GM10266 (cell line): ENCODE measurements around the gene EAF2.

Experiments
- DNase-seq: peaks from one replicate; pipeline ENCODE4 v3.0.0; 2012; ENCODE audit errors: extremely low spot score
- CTCF ChIP-seq: IDR thresholded peaks from 2 replicates; pipeline ENCODE4 v1.5.1; 2012; ENCODE audit warnings: mild to moderate bottlenecking, low read depth; ENCODE audit not compliant: control insufficient read depth, insufficient read depth; ENCODE audit errors: missing control alignments

EAF2 gene

DNA sequence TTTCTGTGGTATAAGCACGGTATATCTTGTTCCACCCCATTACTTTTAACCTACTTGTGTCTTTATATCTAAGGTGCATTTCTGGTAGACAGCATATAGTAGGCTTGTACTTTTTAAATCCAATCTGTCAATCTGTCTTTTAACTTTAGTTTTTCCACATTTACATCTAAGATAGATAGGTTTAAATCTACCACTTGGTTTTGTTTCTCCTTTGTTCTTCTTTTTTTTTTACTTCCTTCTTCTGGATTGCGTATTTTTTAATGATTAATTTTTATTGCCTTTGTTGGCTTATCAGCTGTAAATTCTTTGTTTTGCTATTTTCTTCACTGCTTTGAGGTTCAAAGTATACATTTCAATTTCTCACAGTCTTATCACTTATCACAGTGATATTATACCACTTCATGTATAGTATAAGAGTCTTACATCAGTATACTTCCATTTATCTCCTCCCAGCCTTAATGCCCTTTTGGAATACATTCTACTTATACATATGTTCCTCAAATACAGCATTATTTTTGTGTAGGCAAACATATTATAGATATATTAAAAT, 31.2 kb upstream of the EAF2 start:
- DNase-seq = no peak
- TF ChIP-seq CTCF = no peak

DNA sequence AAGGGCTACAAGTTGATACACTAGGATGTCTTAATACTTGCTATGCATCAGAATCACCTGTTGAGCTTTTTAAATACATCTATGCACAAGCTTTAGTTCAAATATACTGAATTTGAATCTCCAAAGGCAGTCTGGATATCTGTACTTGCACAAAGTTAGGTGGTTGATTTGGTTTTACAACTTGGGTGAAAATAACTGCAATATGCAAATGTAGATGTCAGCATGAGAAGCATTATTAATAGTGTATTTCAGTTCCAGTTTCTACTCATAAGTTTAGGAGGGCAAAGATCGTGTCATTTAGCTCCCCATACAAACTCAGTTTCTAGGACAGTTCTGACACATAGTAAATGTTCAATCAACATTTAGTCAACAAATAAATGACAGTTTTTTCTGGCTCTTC, 25.8 kb upstream of the EAF2 start:
- peak; percentile 46 for DNase-seq

DNA sequence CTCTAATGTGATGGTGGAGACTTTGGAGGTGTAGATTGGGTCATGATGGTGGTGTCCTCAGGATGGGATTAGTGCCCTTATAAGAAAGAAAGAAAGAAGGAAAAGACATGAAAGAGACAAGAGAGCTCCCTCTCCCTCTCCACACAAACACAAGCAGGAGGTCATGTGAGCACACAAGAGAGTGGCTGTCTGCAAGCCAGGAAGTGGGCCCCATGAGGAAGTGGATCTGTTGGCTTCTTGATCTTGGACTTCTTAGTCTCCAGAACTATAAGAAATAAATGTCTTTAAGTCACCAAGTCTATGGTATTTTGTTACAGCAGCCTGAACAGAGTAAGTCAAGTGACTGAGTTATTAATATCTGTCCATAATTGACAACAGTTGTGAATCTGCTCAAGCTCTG, 17.3 kb upstream of the EAF2 start:
- no peak for DNase-seq
- TF ChIP-seq CTCF = no peak

More for the DNA sequence above, 25.8 kb upstream of the EAF2 start:
- TF ChIP-seq CTCF = no peak

DNA sequence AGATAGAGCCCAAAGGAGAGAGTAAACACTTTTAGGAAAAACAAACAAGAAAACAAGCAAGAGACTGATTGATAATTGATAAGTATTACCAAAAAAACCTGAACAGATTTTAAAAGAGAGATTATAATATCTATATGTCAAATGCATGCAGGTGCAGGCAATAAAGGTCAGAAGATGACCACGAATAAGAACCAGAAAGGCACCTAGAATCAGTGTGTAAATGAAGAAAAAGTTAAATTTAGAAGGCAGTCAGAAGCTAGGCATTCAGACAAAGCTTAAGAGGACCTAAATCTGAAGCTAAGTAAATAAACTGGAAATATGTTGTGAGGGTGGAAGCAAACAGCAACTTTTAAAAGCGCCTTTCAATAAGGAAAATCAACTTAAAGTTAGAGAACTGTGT, 16.4 kb upstream of the EAF2 start:
- DNase-seq = no peak
- no peak for TF ChIP-seq CTCF

- no peak for TF ChIP-seq CTCF
- DNase-seq = no peak
These were observed 15.8 kb upstream of the EAF2 start for GRCh38 chr3:121819236-121819635.

GRCh38 chr3:121821421-121822199, 13.4 kb upstream of the EAF2 start:
- DNase-seq = no peak
- no peak for TF ChIP-seq CTCF

- TF ChIP-seq CTCF = no peak
- no peak for DNase-seq
These were observed 12.0 kb upstream of the EAF2 start for GRCh38 chr3:121822973-121823372.
